Superior temporal gyrus (tissue), 1 donor: ENCODE data around the gene ZER1.
"Not testable (repeated sequence)": the region's sequence is repeated elsewhere in the genome, so short reads cannot be mapped to it uniquely, and the experiment has no call there.

Experiments
- DNase-seq: peaks from one replicate; pipeline ENCODE4 v3.0.0-alpha.2; 2016; ENCODE audit errors: extremely low spot score

The ZER1 gene

GRCh38 chr9:128787659-128788058 is 15.9 kb upstream of the ZER1 start:
- no peak for DNase-seq

GRCh38 chr9:128786681-128787601 is 15.2 kb upstream of the ZER1 start, which contains the start of gene TBC1D13:
Gene TBC1D13, plus strand, starts transcription at chr9:128787253. Its CDS starts 101 bp downstream, at chr9:128787354.
- peak; percentile 81 for DNase-seq

- no peak for DNase-seq
Measured at GRCh38 chr9:128785427-128785826, 13.7 kb upstream of the ZER1 start.

GRCh38 chr9:128782669-128783068 is 10.9 kb upstream of the ZER1 start:
- DNase-seq = no peak

- no peak for DNase-seq
Measured at GRCh38 chr9:128781187-128782070, 9.7 kb upstream of the ZER1 start.

GRCh38 chr9:128780093-128780492 is 8.4 kb upstream of the ZER1 start:
- DNase-seq = not testable (repeated sequence)

GRCh38 chr9:128774804-128775203 is 3.1 kb upstream of the ZER1 start:
- DNase-seq = no peak

GRCh38 chr9:128773049-128773448 is 1.3 kb upstream of the ZER1 start:
- DNase-seq = no peak

- DNase-seq = peak; percentile 23
Measured at GRCh38 chr9:128771094-128771721, 519 bp downstream of the ZER1 start.

- no peak for DNase-seq
Measured at GRCh38 chr9:128770286-128771030, 1.3 kb downstream of the ZER1 start.

- no peak for DNase-seq
Measured at GRCh38 chr9:128768606-128769005, 3.1 kb downstream of the ZER1 start.

- no peak for DNase-seq
Measured at GRCh38 chr9:128765499-128765898, 6.2 kb downstream of the ZER1 start.

GRCh38 chr9:128764361-128764760 is 7.4 kb downstream of the ZER1 start:
- DNase-seq = no peak

- DNase-seq = no peak
Measured at GRCh38 chr9:128762671-128763449, 8.9 kb downstream of the ZER1 start.

- no peak for DNase-seq
Measured at GRCh38 chr9:128757602-128758001, 14.1 kb downstream of the ZER1 start.

- DNase-seq = no peak
Measured at GRCh38 chr9:128753627-128754026, 18.1 kb downstream of the ZER1 start.

- no peak for DNase-seq
Measured at GRCh38 chr9:128750926-128751595, 20.7 kb downstream of the ZER1 start.

- no peak for DNase-seq
Measured at GRCh38 chr9:128747241-128747640, 24.5 kb downstream of the ZER1 start.

- DNase-seq = no peak
Measured at GRCh38 chr9:128743421-128743820, 28.3 kb downstream of the ZER1 start.

- DNase-seq = no peak
Measured at GRCh38 chr9:128742401-128742800, 29.3 kb downstream of the ZER1 start.
